ENCODE data around the gene OR5I1. TPM values are rescaled to one million over a fixed set of nuclear protein-coding genes. Genes with fewer than 3 reads are reported as not detected.

The OR5I1 gene
- total RNA-seq, 6 experiments from 2014 or later = not detected

GRCh38 chr11:55956521-55956920 is 20.3 kb upstream of the OR5I1 start:
- Mint-ChIP-seq H3K4me1 (ENCODE audit: low read depth) (no peaks in the 10 kb centered on the region), H3K27me3 (ENCODE audit: insufficient read depth) (no peaks in the 10 kb centered on the region), H3K4me3 (no peak overlapping the region), H3K36me3 (ENCODE audit: low read depth) (no peaks in the 10 kb centered on the region), H3K9me3 (peaks cover 28% of the 10 kb centered on the region), H3K27ac (no peak overlapping the region)
- DNase-seq = no peak
- TF ChIP-seq CTCF (IDR thresholded peaks at IDR 0.05) = no peak

- DNase-seq = no peak
- no peak for TF ChIP-seq CTCF (IDR thresholded peaks at IDR 0.05)
- Mint-ChIP-seq H3K9me3 (peaks cover 23% of the 10 kb centered on the region), H3K27ac (no peak overlapping the region), H3K27me3 (ENCODE audit: insufficient read depth) (no peaks in the 10 kb centered on the region; the same call in 1 of the 2 replicates), H3K4me1 (ENCODE audit: low read depth) (no peaks in the 10 kb centered on the region), H3K36me3 (ENCODE audit: low read depth) (no peaks in the 10 kb centered on the region), H3K4me3 (no peak overlapping the region)
These were observed 13.1 kb upstream of the OR5I1 start for GRCh38 chr11:55949330-55949729.

GRCh38 chr11:55942785-55943392 is 6.7 kb upstream of the OR5I1 start:
- H3K4me1 Mint-ChIP-seq (ENCODE audit: low read depth) = no peaks in the 10 kb centered on the region
- no peaks in the 10 kb centered on the region for H3K9me3 Mint-ChIP-seq
- H3K36me3 Mint-ChIP-seq (ENCODE audit: low read depth) = no peaks in the 10 kb centered on the region
- no peak overlapping the region for H3K27ac Mint-ChIP-seq
- H3K27me3 Mint-ChIP-seq (ENCODE audit: insufficient read depth) = peaks cover 2% of the 10 kb centered on the region; the same call in 1 of the 2 replicates
- H3K4me3 Mint-ChIP-seq = no peak overlapping the region
- peak; percentile 72 for TF ChIP-seq CTCF (IDR thresholded peaks at IDR 0.05)
- peak; percentile 41 for DNase-seq

- Mint-ChIP-seq H3K27me3 (ENCODE audit: insufficient read depth) (no peaks in the 10 kb centered on the region), H3K9me3 (peaks cover 51% of the 10 kb centered on the region), H3K27ac (no peak overlapping the region), H3K4me3 (no peak overlapping the region), H3K4me1 (ENCODE audit: low read depth) (no peaks in the 10 kb centered on the region), H3K36me3 (ENCODE audit: low read depth) (peaks cover 5% of the 10 kb centered on the region; the same call in 1 of the 2 replicates)
- DNase-seq = no peak
- no peak for TF ChIP-seq CTCF (IDR thresholded peaks at IDR 0.05)
These were observed 15.7 kb downstream of the OR5I1 start for GRCh38 chr11:55920537-55920936.

GRCh38 chr11:55914482-55914881 is 21.7 kb downstream of the OR5I1 start, which contains the start of gene OR5W2:
Gene OR5W2 (minus strand): TSS chr11:55914582. CDS start chr11:55914582, 0 bp downstream.
- H3K36me3 Mint-ChIP-seq (ENCODE audit: low read depth) = no peaks in the 10 kb centered on the region
- no peaks in the 10 kb centered on the region for H3K4me1 Mint-ChIP-seq (ENCODE audit: low read depth)
- H3K27ac Mint-ChIP-seq = no peak within 1 kb of the TSS
- H3K4me3 Mint-ChIP-seq = no peak within 1 kb of the TSS
- no peak for DNase-seq
- TF ChIP-seq CTCF (IDR thresholded peaks at IDR 0.05) = no peak
- H3K9me3 Mint-ChIP-seq = peaks cover 34% of the 10 kb centered on the region
- no peaks in the 10 kb centered on the region for H3K27me3 Mint-ChIP-seq (ENCODE audit: insufficient read depth)

All from HFFc6 (cell line).